SK-N-MC (cell line): ENCODE data around the gene MIF4GD.

ENCODE experiments used
- EZH2 ChIP-seq: fragments of 200-600 bp; sonication (generic); IDR thresholded peaks from one replicate; pipeline ENCODE4 v1.6.1; 2017; ENCODE audit warnings: antibody characterized with exemption
- FOXP2 ChIP-seq: optimal IDR thresholded peaks from 2 replicates; pipeline ENCODE3; 2011; ENCODE audit warnings: mild to moderate bottlenecking, moderate library complexity; ENCODE audit not compliant: insufficient read depth; ENCODE audit errors: extremely low read length, control extremely low read depth
- POLR2AphosphoS5 ChIP-seq: IDR thresholded peaks from 2 replicates; pipeline ENCODE4 v1.6.1; 2012; ENCODE audit warnings: mild to moderate bottlenecking, low read depth, low read length, borderline replicate concordance

GRCh38 chr17:75315541-75316243 is 44.7 kb upstream of the MIF4GD start:
- TF ChIP-seq POLR2AphosphoS5 (no peak), EZH2 (no peak), FOXP2 (no peak)
